Globus pallidus (tissue), 1 donor: ENCODE results near the gene PCP4L1.
"Not testable (repeated sequence)": the region's sequence is repeated elsewhere in the genome, so short reads cannot be mapped to it uniquely, and the experiment has no call there.

Source experiments
- DNase-seq: peaks from one replicate; pipeline ENCODE4 v3.0.0-alpha.2; 2015; ENCODE audit warnings: low spot score

The PCP4L1 gene

DNA sequence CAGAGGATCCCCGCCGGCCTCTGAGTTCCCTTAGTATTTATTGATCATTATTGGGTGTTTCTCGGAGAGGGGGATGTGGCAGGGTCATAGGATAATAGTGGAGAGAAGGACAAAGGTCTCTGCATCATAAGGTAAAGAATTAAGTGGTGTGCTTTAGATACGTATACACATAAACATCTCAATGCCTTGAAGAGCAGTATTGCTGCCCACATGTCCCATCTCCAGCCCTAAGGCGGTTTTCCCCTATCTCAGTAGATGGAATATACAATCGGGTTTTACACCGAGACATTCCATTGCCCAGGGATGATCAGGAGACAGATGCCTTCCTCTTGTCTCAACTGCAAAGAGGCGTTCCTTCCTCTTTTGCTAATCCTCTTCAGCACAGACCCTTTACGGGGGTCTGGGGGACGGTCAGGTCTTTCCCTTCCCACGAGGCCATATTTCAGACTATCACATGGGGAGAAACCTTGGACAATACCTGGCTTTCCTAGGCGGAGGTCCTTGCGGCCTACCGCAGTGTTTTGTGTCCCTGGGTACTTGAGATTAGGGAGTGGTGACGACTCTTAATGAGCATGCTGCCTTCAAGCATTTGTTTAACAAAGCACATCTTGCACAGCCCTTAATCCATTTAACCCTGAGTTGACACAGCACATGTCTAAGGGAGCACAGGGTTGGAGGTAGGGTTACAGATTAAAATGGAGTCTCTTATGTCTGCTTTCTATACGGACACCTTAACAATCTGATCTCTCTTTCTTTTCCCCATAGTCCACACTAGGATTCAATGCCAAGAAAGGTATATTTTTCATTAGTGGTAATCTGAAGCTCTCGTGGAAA, 57.5 kb downstream of the PCP4L1 start:
- not testable (repeated sequence) for DNase-seq

DNA sequence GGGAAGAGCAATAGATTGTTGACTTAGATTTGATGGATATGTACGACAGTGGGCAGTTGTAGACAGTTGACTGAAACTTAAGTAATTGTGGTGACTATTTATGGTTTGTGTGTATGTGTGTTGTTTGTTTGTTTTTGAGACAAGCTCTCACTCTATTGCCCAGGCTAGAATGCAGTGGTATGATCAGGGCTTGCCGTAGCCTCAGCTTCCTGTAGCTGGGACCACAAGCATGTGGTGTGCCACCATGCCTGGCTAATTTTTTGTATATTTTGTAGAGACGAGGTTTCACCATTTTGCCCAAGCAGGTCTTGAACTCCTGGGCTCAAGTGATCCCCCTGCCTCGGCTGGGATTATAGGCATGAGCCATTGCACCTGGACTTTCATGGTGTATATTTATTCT, 65.5 kb downstream of the PCP4L1 start:
- DNase-seq: no peak

DNA sequence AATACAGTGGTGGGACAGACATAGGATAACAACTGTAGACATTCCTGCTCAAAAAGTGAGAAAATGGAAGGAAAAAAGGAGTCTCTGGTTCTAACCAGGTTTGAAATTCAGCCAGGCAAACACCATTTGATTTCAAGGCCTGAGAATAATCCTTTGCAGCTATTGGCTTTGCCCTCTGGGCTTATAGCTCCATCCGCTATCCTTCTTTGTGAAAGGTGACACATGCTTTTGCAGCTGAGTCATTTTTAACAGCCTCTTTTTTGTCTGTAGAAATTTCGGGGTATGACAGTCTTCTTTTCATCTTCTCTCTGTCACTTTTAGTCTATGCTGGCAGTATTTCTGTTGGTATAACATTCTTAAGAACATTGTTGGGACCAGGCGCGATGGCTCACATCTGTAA, 71.8 kb downstream of the PCP4L1 start:
- DNase-seq: no peak

DNA sequence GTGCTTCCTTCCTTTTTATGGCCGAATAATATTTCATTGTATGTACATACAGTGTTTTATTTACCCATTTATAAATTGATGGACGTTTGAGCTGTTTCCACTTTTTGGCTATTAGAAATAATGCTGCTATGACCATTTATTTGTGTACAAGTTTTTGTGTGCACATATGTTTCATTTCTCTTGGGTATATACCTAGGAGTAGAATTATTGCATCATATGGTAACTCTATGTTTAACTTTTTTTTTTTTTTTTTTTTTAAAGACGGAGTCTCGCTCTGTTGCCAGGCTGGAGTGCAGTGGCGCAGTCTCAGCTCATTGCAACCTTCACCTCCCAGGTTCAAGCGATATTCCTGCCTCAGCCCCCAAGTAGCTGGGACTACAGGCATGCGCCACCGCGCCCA, 74.6 kb downstream of the PCP4L1 start:
- DNase-seq: no peak
